HG02610 (cell line): ENCODE data around the gene EVI5L.

Experiments used
- ATAC-seq: cut with Tn5 transposase; IDR thresholded peaks from one replicate; pipeline ENCODE4 v1.9.1; 2021; ENCODE audit warnings: mild to moderate bottlenecking, moderate library complexity; ENCODE audit not compliant: unreplicated experiment

Gene EVI5L

GRCh38 chr19:7894612-7895309 lies 64.7 kb downstream of the EVI5L start:
- ATAC-seq = no peak

DNA sequence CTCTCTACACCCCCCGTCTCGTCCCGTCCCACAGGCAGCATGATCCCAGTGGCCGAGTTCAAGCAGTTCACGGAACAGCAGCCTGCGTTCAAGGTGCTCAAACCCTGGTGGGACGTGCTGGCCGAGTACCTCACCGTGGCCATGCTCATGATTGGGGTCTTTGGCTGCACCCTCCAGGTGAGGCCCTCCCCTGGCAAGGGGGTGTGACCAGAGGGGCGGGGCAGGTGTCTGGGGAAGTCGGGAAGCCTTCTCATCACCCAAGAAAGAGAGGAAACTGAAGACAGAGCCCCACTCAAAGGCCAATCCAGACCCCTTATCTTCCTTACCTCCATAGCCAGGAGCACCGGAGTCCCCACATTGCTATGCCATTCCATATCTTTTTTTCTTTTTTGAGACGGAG lies 65.5 kb downstream of the EVI5L start:
- no peak for ATAC-seq

DNA sequence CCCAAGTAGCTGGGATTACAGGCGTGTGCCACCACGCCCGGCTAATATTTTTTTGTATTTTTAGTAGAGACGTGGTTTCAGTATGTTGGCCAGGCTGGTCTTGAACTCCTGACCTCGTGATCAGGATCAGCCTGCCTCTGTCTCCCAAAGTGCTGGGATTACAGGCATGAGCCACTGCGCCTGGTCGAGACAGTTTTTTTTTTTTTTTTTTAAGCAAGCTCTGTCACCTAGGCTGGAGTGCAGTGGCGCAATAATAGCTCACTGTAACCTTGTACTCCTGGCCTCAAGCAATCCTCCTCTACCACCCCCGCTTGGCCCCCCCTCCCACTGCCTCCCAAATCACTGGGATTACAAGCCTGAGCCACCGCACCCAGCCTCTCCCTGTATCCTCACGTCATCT lies 67.3 kb downstream of the EVI5L start:
- no peak for ATAC-seq

DNA sequence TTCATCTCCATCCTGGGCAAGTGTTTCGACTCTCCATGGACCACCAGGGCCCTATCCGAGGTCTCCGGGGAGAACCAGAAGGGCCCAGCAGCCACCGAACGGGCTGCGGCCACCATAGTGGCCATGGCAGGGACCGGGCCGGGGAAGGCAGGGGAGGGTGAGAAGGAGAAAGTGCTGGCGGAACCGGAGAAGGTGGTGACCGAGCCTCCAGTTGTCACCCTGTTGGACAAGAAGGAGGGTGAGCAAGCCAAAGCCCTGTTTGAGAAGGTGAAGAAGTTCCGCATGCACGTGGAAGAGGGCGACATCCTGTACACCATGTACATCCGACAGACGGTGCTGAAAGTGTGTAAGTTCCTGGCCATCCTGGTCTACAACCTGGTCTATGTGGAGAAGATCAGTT lies 68.9 kb downstream of the EVI5L start:
- no peak for ATAC-seq

GRCh38 chr19:7899751-7900378 lies 69.8 kb downstream of the EVI5L start:
- no peak for ATAC-seq

- ATAC-seq = no peak
Measured at GRCh38 chr19:7900401-7900870, 70.4 kb downstream of the EVI5L start.

- no peak for ATAC-seq
Measured at GRCh38 chr19:7900931-7901330, 70.9 kb downstream of the EVI5L start.

GRCh38 chr19:7901337-7901736 lies 71.3 kb downstream of the EVI5L start:
- no peak for ATAC-seq

- ATAC-seq = no peak
Measured at GRCh38 chr19:7902796-7903243, 72.8 kb downstream of the EVI5L start.

DNA sequence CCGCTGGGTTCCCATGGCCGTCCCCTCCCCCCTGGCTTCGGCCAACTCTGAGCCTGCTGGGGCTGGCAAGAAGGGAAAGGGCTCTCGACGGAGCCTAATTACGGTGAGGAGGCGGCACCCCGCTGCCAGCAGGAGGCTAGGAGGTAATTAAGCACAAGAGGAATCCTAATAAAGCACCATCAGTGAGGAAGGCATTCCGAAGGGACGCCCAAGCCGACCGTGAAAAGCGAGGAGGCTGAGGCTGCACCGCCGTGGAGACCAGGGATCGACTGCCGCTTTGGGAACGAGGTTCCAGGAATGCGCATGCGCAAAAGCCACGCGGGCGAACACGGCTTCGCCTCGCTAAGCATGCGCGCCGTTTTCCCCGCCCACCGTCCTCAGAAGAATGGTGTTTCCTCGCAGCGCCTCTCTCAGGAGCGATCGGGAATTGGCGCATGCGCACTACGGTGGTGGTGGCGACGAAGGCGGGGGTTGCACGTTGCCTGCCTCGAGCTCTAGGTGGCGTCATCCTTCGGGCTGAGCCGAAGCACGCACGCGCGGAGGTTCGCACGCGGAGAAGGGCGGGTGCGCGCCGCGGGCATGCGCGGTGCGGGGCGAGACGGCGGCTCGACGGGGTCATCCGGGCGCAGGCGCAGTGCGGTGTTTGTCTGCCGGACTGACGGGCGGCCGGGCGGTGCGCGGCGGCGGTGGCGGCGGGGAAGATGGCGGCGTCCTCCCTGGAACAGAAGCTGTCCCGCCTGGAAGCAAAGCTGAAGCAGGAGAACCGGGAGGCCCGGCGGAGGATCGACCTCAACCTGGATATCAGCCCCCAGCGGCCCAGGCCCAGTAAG lies 73.4 kb downstream of the EVI5L start, which contains the start of gene MAP2K7:
MAP2K7 (plus strand) TSS at position 634 of the 830 bp plus-strand sequence; CDS start at position 702, 68 bp downstream.
- peak; percentile 79 for ATAC-seq

- peak; percentile 21 for ATAC-seq
Measured at GRCh38 chr19:7904074-7905020, 74.3 kb downstream of the EVI5L start.

- no peak for ATAC-seq
Measured at GRCh38 chr19:7905268-7905667, 75.2 kb downstream of the EVI5L start.

- no peak for ATAC-seq
Measured at GRCh38 chr19:7905859-7906258, 75.8 kb downstream of the EVI5L start.

DNA sequence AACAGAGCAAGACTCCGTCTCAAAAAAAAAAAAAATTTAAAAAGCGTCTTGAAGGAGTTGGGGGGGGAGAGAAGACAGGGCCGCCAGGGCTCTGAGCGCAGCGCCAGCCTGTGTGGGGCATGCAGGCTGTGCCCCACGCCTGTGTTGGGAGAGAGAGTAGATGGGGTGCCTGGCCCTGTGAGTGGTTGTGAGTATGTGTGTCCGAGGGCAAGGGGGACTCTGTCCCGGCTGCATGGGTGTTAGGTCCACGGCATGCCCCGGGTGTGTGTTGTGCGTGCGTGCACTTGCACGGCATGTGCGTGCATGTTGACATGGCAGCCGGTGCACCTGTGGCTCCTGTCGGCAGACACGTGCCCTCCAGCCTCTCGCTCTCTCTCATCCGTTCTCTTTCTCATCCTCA lies 77.1 kb downstream of the EVI5L start:
- no peak for ATAC-seq

GRCh38 chr19:7907544-7907943 lies 77.5 kb downstream of the EVI5L start:
- no peak for ATAC-seq

DNA sequence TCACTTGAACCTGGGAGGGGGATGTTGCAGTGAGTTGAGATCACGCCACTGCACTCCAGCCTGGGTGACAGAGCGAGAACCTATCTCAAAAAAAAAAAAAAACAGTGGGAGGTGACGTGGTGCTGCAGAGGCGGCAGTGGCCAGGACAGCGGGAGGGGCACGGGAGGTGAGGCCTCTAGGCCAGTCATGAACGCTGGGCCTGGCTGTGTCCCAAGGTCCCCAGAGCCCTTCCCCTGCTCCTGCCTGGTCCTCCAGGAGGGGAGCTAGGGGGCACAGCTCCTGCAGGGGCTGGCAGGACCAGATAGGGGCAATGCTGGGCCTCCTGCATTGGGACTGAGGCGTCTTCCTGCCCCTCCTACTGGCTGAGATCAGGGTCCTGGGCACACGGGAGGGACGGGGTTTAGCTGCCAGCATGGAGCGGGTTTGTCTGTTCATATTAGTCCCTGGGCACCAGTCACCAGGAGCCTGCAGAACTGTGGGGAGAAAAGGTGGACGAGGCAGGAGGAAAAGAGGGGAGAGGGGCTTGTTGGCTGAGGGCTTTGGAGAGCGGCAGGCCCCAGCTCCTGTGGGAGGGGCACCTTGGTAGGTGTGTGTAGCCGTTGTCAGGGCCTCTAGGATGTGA lies 78.2 kb downstream of the EVI5L start:
- no peak for ATAC-seq

GRCh38 chr19:7908742-7909461 lies 78.9 kb downstream of the EVI5L start:
- ATAC-seq = no peak

GRCh38 chr19:7909471-7910067 lies 79.6 kb downstream of the EVI5L start:
- ATAC-seq = no peak
